Measurements from ENCODE around the gene CORO7.

Gene CORO7

DNA sequence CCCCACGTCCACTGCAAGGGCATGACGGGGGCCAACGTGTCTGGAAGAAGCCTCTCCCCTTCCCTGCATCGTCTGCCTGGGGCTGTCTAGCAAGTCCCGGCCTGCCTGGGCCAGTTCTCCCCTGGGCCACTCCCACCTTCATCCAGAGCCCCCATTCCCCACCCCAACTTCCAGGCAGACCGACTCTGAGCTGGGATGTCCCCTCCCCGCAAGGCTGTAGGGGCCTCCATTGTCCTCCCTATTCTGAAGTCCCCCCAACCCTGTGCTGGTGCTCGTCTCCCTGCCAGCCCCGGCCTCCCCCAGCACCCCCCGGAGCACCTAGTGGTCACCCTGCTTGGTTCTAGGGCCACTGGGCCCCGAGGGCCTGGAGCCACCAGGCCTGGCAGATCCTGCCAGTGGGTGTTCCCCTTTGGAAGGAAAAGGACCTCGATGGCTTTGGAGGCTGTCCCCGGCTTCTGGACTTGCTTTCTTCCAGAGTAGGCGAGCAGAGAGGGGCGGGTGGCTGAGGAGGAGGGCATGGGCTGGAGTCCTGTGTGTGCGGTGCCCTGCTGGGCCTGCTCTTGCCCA is 95.7 kb downstream of the CORO7 start:
- DNase-seq (ENCODE audit: low read depth), result no peak

DNA sequence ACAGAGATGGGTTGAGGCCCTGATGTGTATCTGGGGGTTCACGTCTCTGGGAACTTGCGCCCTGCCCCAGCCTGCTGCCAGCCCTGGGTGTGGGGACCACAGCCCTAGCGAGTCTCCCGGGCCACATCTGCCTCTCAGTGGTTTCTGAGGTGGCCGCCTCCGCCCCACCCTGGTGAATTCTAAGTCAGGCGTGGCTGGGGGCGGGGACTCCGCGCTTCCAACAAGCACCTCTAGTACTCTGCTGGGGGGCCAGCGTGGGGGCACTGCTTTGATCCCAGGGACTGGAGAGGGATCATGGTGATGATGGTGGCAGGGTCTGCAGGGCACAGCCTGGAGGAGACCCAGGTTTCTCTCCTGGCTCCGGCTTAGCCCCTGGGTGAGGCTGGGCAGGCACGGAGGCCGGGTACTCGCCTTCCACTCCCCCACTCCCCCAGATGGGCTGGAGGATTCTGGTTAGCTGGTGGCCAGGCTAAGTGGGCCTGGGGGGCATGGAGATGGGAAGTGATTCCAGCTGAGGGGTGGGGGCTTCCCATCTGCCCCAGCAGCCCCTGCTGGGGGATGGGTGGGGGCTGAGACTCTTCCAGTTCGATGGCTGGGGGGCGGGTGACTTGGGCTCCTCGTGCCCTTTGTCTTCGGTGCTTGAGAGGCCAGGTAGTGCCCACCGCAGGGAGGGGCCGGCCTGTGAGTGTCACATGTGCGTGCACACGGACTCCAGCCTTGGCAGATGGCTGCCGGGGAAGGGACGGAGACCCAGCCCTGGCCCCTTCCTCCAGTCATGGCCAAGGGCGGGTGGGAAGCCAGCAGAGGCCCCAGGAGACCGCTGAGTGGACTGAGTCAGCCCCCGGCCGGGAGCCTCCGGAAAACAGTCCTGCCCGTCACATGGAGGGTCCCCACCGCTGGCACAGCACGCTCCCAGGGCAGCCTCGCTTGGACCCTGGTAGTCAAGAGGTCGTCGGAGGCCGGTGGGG is 96.7 kb downstream of the CORO7 start:
- peak; percentile 26 for DNase-seq (ENCODE audit: low read depth)

DNA sequence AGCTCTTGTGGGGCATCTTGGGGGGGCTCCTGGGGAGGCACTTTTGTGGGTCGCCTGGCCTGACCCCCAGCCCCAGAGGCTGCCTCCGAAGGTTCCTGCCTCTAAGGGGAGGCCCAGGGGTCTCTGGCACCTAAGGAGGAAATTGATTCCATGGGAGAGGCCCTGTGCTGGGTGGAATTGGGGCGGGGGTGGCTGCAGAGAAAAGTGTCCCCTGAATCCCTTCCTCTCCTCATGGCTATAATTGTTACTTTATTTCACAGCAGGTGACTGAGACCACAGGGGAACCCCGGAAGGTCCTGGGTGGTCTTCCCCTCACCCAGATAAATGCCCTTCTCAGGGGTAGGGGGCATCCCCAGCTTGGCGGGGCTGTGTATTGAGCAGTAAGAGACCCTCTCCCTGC is 97.4 kb downstream of the CORO7 start:
- no peak for DNase-seq (ENCODE audit: low read depth)

DNA sequence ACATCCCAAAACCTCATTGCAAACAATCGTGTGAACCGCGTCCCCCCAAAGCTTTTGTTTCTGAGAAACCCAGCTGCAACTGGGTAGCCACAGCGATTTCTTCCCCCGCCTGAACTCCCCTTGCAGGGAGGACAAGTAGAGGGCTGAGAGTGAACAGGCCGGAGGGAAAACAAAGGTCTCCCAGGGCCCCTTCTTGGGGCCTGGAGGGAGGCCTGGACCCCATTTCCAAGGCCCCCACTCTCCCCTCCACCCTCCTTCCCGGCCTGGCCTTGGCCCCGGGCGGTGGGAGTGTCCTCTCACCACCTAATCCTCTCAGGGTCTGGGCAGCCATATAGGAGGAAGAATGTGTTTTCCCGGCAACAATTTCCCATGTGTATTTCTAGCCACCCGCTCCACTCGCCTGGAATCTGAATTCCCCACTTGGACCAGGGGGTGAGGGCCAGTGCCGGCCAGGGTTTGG is 97.9 kb downstream of the CORO7 start:
- DNase-seq (ENCODE audit: low read depth), result no peak

DNA sequence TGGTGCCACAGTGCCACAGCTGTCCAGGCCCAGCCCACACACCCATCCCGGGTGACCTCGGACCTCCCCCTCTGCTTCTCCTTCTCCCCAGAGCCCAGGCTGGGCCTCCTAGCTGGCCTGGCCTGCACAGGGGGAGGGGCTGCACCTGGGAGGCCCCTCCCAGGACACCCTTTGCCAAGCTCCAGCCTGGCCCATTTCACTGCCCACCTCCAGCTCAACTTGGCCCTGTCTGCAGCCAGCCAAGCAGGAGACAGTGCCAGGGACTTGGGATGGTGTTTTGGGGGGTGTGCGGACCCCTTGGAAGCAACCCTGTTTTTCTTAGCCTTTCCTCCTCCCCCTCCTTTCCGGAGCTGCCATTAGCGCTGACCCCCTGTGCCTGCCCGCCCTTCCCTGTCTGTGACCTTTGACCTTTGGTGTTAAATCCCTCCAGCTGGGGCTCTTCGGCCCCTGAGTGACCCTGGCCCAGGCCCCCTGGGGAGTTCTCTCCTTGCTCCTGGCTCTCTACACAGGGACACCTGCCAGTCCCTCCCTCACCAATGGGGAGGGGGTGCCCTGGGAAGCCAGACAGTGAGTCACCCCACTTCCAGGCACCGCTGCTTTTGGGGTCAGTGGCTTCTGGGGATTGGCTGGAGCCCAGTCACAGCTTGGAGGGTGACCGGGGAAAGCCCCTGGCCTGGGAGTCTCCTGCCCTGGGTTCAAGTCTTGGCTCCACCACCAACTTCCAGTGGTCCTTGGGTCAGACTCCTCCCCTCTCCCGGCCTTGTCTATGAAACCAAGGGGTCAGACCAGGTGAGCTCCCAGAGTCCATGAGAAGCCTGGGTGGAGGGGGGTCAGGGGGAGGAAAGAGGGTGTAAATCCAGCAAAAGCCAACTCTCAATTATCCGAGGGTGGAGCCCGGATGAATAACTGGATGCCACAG is 98.6 kb downstream of the CORO7 start:
- DNase-seq (ENCODE audit: low read depth), result no peak

DNA sequence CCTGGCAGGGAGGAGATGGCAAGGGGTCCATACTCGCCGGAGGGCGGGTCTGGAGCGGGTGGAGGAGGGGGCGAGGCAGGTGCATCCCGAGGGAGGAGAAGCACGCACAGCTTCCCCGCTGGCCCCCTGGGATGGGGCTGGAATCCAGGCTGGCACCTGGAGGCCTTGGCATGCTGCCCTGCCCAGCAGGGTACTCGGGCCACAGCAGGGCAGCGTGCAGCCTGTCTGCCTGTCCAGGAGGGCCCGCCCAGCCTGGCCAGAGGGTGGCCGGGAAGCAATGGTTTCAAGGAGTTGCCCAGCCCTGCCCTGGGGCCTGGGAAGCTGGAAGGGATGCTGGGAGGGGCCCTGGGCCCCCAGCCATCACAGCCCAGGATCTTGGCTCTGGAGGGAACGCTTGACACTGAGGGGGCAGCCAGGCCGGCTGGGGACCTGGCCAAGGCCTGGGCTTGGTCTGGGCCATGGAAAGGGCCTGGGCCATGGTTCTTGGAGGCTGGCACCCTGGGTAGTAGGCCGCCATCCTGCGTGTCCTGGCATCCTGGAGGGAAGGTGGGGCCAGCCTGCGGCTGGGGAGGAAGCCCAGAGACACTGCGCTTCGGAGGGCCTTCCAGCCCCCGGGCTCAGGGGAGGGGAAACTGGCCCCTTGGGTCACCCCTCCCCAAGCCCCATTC is 99.4 kb downstream of the CORO7 start:
- no peak for DNase-seq (ENCODE audit: low read depth)

DNA sequence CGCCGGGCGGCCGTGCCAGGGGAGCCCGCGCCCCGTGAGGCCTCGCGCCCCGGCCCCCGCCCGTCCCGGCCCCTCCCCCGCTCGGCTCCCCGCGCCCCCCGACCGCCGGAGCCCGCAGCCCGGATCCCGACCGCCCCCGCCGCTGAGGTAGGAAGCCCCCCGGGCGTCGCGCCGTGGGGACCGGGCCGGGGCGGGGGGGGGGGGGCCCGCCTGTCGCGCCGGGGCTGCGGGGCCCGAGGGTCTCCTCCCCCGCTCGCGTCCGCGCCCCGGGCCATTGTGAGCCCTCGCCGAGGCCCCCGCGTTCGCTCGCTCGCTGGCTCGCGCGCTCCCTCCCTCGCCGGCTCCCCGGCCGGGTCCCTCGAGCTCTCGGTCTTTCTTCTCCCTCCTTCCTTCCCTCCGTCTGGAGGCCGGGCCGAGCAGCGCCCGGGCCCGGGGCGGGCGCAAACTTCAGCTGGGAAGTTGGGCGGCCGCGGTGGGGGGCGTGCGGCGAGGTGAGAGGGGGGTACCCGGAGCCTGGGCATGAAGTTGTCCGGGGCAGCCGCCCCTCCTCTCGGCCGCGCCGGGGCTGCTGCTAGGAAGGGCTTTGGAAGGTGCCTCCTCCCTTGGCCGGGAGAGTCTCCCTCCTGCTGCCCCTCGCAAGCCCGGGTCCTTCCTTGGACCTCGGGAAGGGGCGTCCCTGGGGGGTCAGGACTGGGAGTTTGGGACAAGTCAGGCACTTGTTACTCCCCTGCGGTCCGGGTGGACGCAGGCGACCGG is 100.1 kb downstream of the CORO7 start:
- no peak for DNase-seq (ENCODE audit: low read depth)

DNA sequence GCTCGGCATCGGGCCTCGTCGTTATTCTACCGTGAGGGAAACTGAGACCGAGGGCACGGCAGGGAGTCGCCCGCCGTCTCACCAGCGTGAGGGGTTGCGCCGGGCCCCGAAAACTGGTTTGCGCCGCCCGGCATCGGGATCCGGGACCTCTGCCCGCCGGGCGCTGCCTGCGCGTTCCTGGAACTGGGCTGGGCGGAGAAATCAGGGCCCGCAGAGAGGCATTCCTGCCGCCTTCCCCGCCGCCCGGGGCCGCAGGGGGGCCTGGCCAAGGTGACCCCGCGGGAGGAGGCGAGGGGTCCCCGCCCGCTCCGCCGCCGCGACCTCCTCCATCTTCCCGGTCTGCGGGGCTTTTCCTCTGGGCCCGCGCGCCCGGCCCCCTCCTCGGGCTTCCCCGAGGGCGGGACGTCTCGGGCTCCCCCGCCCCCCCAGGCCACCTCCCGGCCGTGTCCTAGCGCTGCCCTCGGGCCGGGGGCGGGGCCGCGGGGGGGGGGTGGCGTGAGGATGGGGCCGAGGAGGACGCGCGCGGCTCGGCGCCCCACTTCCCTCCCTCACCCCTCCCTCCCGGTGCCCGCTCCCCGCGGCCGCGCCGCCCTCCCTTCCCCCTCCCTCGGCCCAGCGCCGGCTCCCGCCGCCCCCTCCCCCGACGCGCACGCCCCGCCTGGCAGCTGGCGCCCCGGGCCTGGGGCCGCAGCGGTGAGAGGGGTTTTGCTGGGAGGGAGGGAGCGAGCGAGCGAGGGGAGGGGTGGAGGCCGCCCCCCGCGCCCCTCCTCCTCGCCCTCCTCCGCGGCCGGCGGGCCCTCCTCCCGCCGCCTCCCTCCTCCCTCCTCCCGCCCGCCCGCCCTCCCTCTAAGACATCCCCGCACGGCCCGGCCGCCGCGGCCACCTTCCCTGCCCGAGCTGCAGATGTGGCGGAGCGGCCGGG is 100.9 kb downstream of the CORO7 start, which contains the start of gene GLIS2:
Gene GLIS2 (plus strand): TSS at position 882 of the 922 bp plus-strand sequence. CDS start 16,214 bp downstream, outside the sequence.
- DNase-seq (ENCODE audit: low read depth), result no peak

DNA sequence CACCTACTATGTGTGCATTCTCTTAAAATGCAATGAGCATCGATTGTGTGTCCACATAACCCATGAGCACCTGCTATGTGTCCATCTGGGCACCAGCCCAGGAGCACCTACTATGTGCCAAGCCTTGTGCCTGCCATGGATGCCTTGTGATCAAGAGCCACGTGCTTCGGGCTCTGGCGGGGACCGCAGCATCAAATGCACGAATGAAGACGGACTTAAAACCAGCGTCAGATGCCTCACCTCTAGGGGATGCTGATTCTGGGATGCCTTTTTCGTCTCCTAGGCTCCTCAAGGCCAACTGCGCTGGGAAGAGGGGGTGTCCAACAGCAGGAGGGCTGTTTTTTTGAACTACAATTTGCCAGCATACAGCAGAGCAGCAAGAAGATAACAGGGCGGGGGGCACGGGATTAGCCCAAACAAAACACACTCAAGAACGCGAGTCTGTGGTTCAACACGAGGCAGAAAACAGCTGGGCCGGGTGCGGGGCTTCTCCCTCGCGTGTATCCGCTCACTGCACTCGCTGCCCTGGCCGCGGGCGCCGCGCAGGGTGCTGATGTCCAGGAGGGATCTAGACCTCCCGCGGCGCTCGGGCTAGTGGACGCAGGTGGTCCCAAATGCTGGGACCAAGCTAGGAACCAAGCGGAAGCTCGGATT is 101.7 kb downstream of the CORO7 start:
- DNase-seq (ENCODE audit: low read depth), result no peak

DNA sequence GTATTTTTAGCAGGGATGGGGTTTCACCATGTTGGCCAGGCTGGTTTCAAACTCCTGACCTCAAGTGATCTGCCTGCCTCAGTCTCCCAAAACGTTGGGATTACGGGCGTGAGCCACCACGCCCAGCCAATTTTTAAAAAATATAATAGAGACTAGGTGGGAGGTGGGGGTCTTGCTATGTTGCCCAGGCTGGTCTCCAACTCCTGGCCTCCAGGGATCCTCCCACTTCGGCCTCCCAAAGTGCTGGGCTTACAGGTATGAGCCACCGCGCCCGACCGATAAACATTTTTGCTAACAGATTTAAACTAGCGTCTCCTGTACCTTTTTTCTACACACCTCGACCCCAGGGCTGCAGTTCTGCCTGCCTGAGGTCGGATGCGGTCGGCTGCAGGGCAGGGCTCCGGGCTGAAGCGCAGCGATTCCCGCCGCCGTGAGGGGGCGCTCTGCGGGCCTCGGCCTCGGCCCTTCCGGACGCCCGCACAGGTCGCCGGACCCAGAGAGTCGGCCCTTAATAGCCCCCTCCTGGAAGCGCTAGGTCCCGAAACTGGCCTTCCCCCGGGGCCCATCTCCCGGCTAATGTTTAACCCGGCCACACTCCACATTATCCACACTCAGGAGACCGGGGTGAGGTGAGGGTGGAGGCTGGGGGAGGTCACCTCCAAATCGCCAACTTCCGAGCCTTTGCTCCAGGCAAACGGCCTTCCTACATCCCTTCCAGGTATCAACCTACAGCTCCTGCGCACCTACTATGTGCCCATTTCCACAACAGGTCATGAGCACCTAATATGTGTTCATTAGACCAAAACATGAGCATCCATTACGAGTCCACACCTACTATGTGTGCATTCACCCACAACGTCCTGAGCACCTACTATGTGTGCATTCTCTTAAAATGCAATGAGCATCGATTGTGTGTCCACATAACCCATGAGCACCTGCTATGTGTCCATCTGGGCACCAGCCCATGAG is 102.5 kb downstream of the CORO7 start:
- no peak for DNase-seq (ENCODE audit: low read depth)

DNA sequence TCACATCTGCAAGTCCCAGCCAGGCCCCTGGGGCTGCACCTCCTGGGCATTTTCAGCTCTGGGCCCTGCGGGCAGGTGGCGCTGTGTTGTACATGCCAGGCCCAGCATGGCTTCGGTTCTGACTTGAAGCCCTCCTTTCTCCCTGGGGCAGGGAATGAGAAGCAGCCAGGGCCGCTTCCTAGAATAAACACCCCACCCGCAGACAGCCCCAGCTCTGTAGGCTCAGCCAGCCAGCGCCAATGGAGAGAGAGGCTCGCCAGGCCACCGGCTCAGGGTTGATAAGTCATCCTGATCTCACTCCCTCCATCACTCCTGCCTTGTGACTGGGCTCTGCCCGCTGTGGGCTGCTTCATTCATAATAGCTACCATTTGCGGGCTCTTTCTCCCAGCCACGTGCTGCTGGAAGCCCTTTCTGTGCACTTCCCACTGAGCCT is 106.5 kb downstream of the CORO7 start:
- peak; percentile 19 for DNase-seq (ENCODE audit: low read depth)

DNA sequence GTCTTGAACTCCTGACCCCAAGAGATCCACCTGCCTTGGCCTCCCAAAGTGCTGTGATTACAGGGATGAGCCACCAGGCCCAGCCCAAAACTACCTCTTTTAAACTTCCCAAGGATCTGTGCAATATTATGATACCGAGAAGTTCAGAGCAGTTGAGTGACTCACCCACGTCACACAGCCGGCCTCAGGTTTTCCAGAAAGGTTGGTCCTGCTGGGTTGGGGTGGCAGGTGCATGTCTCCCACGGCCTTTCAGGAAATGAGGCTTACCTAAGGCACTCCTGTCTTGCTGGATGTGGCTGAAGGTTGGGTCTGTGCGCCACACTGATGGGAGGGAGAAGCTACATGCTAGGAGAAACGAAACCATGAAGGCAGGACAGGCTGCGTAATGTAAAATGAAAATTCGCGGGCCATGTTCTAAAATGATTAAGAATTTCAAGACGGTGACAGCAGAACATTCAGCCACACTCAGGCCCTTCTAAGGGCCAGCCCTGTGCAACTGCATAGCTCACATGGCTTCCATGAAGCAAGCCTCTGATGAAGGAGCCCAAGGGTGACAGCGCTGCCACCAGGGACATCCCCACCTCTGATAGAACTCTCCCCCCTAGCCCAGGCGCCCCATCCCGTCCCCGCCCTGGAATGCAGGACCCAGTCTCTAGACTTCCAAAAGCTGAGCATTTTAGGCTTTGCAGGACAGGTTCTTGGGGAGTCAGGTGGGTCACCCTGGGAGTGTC is 107.1 kb downstream of the CORO7 start:
- DNase-seq (ENCODE audit: low read depth), result no peak

DNA sequence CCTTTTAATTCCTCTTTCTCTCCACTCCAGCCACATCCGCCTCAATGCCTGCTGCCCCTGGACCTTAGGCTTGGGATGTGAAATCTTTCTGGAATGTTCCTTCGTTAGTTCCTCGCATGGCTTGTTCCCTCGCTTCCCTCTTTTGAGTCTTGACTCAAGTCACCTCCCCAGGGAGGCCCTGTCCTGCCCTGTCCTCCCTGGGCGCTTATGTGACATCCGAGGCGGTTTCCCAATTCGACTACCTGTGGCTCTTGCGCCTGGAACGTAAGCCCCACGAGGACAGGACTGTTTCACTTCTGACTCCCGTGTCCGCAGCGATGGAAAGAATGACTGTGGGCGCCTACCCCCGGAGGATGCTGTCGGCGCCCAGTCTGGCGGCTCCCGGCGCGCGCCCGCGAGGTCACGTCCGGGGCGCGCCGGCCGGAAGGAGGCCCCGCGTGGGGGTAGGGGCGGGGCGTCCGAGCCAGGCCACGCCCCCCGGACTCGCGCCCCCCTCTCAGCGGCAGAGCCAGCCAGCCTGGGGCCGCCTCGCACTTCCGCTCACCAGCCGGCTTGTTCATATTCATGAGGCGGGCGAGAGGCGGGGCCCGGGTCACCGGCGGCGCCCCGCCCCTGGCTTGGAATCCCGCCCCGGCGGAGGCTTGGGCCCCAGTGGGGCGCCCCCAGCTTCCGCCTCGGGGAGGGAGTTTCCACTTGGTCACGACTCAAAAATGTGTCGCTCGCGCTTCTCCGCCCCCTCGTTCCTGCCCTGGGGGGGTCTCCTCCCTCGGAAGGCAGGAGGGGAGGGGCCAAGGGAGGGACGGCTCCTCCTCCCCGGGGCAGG is 109.0 kb downstream of the CORO7 start:
- DNase-seq (ENCODE audit: low read depth), result peak; percentile 86

DNA sequence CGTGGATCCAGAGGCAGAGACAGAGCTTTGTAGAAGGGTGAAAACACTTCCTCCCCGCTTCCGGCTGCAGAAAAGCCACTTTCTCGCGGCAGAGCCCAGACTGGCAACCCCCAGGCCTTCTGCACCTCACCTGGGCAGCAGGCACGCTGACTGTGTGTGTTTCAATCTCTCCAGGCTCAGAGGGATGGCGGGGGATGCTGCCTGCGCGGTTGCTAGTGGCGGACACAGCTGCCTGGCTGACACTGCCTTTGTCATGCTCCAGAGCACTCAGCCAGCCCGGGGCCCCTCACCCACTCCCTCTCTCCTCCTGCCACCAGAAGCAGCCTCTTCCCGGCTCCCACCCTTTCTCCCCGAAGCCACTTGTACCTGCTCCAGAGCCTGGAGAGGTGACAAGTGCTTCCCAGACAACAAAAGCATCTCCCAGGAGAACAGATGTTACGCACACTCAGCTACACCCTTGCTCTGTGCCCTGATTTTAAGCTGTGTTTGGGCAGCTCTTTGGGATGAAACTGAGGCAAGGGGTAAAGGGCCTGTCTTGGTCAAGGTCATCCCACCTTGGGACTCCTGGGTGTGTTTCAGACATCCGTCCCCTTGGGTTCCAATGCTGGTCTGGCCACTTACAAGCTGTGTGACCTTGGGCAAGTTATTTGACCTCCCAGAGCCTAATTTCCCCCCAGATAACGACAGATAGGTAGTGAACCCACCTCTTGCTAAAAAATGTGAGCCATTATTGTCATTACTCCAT is 109.8 kb downstream of the CORO7 start:
- no peak for DNase-seq (ENCODE audit: low read depth)
